BLaER1 treated with 17β-estradiol and CSF1 and Interleukin-3, amounts not matched to agents 10 nM and 100 nM (cell line): Measurements from ENCODE around the gene MOCOS.

Experiments used
- H3K27ac ChIP-seq, 11 experiments: shearing (Covaris generic); formaldehyde crosslinking; 2 replicates each; pipeline ENCODE4 v1.8.1; 2022
- H3K27me3 ChIP-seq, 11 experiments: shearing (Covaris generic); formaldehyde crosslinking; 2 replicates each; pipeline ENCODE4 v1.8.1; 2022
- H3K36me3 ChIP-seq, 11 experiments: shearing (Covaris generic); formaldehyde crosslinking; 2 replicates each; pipeline ENCODE4 v1.8.1; 2022
- H3K4me1 ChIP-seq, 10 experiments: shearing (Covaris generic); formaldehyde crosslinking; 2 replicates each; pipeline ENCODE4 v1.8.1; 2022
- H3K4me2 ChIP-seq, 11 experiments: shearing (Covaris generic); formaldehyde crosslinking; 2 replicates each; pipeline ENCODE4 v1.8.1; 2022
- H3K4me3 ChIP-seq, 10 experiments: shearing (Covaris generic); formaldehyde crosslinking; 2 replicates each; pipeline ENCODE4 v1.8.1; 2022
- H3K9ac ChIP-seq, 11 experiments: shearing (Covaris generic); formaldehyde crosslinking; 2 replicates each; pipeline ENCODE4 v1.8.1; 2022
- H3K9me3 ChIP-seq, 11 experiments: shearing (Covaris generic); formaldehyde crosslinking; replicated peaks in 1 of 11; 2 replicates each; pipeline ENCODE4 v1.8.1; 2022
- H4K20me1 ChIP-seq, 11 experiments: shearing (Covaris generic); formaldehyde crosslinking; 2 replicates each; pipeline ENCODE4 v1.8.1; 2022
- Cebpa-rat ChIP-seq, 11 experiments: shearing (Covaris generic); IDR thresholded peaks; 2 replicates each; pipeline ENCODE4 v1.8.1; 2022

The MOCOS gene

DNA sequence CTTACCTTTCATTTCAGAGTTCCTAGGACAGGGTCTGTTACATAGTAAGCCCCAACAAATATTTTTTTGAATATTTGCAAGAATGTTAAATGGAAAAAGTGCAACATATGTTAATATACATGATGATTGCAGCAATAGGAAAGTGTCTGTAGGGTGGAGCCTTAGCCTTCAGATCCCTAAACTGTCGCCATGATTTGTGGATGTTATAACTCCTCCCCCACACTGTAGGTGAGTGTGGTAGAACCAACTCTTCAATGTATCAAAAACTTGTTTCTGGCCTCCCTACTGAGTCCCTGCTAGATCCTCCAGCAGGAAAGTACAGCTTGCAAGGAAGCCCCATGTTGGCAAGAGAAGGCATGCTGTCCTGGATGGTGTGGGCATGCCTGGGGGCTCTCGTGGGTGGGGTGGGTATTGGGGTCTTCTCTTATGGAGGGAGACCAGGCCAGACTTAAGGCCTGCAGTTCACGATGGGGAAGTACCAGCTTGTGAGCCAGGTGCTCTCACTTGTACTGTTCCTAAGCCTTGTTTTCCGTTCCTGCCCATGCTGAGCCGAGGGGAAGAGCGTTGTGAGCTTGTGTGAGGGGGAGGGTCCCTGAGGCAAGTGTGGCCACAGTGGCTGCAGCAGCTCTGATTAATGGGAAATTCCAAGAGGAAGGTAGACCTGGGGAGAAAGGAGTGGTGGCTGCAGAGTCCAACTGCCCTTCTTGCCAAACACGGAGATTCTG, 121.6 kb downstream of the MOCOS start:
- no peak for TF ChIP-seq Cebpa-rat (IDR thresholded peaks at IDR 0.05)
- no peaks in the 10 kb centered on the region for H3K27me3 ChIP-seq
- H4K20me1 ChIP-seq = no peaks in the 10 kb centered on the region
- no peak overlapping the region for H3K27ac ChIP-seq
- H3K4me2 ChIP-seq = no peak overlapping the region
- H3K9ac ChIP-seq = no peak overlapping the region
- H3K4me3 ChIP-seq = no peak overlapping the region
- no peaks in the 10 kb centered on the region for H3K9me3 ChIP-seq
- H3K4me1 ChIP-seq = peaks cover 0 to under 1% (median 0%) of the 10 kb centered on the region in 10 experiments; a peak in 1 of 20 replicates
- H3K36me3 ChIP-seq = no peaks in the 10 kb centered on the region

DNA sequence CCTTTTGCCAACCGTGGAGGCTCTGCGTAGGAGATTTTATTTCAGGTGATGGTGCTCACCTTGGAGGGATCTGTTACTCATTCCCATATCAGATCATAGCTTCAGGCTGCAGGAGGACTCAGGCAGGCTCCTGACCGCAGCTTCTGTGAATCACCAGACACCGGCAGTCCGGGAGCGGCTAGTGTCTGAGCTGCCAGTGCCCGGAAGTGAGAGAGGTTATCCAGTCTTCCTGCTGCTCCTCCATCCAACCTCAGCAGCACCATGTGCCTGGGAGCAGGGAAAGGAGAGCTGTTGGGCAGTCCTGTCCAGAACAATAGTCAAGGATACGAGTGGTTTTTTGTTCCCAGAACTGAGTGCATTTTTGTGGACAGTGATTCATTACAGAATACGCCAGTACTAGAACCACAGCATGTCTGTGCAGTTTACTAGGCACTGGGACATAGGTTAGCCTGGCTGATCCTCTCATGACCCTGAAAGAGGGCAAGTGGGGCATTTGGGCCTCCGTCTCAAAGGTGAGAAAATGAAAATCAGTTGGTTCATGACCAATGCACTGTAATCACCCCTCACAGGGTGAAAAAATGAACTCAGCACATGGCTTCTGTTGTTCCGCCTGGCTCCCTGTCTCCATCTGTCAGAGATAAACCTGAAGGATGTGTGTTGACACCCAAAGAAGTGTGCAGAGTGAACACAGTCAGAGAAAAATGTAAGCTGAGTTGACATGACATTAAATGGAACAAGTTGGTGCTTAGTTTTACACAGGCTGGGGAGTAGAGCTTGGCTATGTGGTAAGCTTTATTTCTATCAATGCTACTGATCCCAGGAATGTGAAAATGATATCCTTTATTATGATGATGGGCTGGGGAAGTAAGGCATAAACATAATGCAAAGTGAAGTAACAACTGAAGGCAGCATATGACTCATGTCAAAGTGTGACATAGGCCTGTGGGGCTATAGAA, 122.4 kb downstream of the MOCOS start:
- Histone ChIP-seq H3K27ac (no peak overlapping the region), H3K36me3 (no peaks in the 10 kb centered on the region), H3K4me2 (no peak overlapping the region), H3K4me1 (peaks cover 2 to 9% (median 4%) of the 10 kb centered on the region in 10 experiments; a peak in 14 of 20 replicates), H3K9me3 (no peaks in the 10 kb centered on the region), H3K27me3 (no peaks in the 10 kb centered on the region), H3K9ac (no peak overlapping the region), H3K4me3 (no peak overlapping the region), H4K20me1 (no peaks in the 10 kb centered on the region)
- no peak for TF ChIP-seq Cebpa-rat (IDR thresholded peaks at IDR 0.05)

DNA sequence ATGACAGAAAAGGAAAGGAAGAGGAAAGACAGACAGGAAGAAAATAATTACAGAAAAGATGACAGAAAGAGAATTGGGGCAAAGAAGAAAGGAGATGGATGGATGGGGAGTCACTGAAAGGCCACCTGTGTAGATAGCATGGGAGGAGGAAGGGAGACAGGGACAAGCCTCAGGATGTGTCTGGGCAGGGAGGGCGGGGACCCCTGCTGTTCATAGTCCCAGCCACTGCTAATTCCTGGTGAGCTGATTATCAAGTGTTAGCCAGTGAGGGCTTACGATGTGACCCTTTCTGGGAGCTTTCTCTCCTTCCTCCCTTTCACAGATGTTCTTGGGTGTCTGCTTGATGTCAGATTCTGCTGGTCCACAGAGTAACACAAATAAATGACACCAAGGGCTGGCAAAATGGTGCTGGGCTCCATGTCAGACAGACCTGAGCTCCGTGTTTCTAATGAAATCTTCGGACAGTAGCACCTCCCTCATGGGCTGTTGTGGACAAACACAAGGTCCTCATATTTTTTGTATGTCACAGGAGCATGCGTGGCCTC, 123.8 kb downstream of the MOCOS start:
- Histone ChIP-seq H3K4me2 (no peak overlapping the region), H3K27me3 (no peaks in the 10 kb centered on the region), H3K4me3 (no peak overlapping the region), H3K36me3 (no peaks in the 10 kb centered on the region), H4K20me1 (no peaks in the 10 kb centered on the region), H3K9ac (no peak overlapping the region), H3K9me3 (no peaks in the 10 kb centered on the region), H3K27ac (no peak overlapping the region), H3K4me1 (peaks cover 7 to 21% (median 11%) of the 10 kb centered on the region in 10 experiments; a peak in 16 of 20 replicates)
- TF ChIP-seq Cebpa-rat (IDR thresholded peaks at IDR 0.05) = no peak

DNA sequence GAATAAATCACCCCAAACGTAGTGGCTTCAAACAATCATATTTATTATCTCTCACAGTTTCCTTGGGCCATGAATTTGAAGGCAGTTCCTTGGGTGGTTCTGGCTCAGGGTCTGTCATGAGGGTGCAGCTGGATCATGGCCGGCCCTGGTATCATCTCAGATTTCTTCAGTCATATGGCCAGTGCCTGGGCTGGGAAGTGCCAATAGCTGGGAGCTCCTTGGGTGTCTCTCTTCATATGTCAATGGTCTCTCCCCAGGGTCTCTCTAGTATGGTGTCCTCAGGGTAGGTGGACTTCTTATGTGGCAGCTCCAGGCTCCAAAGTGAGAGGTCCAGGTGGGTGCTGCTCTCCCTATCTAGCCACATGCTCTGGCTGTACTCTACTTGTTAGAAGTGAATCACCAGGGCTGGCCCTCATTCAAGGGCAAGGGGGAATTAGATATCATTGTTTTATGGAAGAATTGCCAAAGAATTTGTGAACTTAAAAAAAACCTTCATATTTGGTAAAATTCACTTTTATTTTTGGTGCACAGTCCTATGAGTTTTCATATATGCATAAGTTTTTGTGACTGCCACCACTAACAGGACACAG, 125.6 kb downstream of the MOCOS start:
- Histone ChIP-seq H4K20me1 (no peaks in the 10 kb centered on the region), H3K27ac (no peak overlapping the region), H3K4me3 (no peak overlapping the region), H3K9me3 (peaks cover 1 to 6% (median 4%) of the 10 kb centered on the region in 11 experiments; a peak in 21 of 22 replicates), H3K36me3 (no peaks in the 10 kb centered on the region), H3K27me3 (no peaks in the 10 kb centered on the region), H3K9ac (no peak overlapping the region), H3K4me1 (peaks cover 7 to 21% (median 11%) of the 10 kb centered on the region in 10 experiments; a peak in 16 of 20 replicates), H3K4me2 (no peak overlapping the region)
- no peak for TF ChIP-seq Cebpa-rat (IDR thresholded peaks at IDR 0.05)

DNA sequence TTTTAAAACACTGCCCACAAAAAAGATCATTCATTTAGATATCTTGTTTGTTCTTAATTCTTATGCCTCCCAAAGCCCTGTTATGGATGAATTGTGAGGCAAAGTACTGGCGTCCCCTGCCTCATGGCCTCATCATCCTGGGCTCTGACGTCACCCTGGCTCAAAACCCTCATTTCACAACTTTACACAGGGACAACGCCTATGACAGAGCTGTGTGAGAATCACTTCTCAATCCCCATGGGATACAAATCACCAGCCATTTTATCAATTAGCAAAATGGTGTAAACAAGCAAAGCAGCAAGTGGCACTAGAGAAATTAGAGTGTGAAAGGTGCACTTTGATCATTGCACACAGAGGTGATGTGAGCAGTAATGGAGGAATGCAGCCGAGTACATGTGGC, 126.8 kb downstream of the MOCOS start:
- Histone ChIP-seq H4K20me1 (no peaks in the 10 kb centered on the region), H3K36me3 (no peaks in the 10 kb centered on the region), H3K27ac (no peak overlapping the region), H3K4me3 (no peak overlapping the region), H3K9ac (no peak overlapping the region), H3K27me3 (no peaks in the 10 kb centered on the region), H3K4me1 (peaks cover 7 to 21% (median 11%) of the 10 kb centered on the region in 10 experiments; a peak in 16 of 20 replicates), H3K4me2 (no peak overlapping the region; a peak in 1 of 22 replicates), H3K9me3 (peaks cover 13 to 18% (median 16%) of the 10 kb centered on the region in 11 experiments)
- no peak for TF ChIP-seq Cebpa-rat (IDR thresholded peaks at IDR 0.05)

DNA sequence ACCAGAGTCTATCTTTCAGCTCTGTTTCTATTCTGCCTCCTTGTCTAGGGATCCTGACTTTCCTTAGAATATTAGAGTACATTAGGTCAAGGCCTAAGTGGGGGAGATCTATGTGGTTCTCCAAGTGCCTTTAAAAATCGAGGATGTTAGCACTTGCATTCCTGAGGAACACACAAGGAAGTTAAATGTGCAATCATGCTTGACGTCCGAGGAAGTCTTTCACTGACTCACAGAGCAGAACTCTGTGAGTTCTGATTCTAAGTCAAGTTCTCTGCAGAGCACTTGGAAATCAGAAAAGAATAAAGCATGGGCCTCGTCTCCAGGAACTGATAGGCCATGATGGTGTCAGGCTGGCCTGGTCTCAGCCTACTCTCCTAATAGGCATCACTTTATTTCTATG, 127.5 kb downstream of the MOCOS start:
- Histone ChIP-seq H3K27ac (no peak overlapping the region), H3K27me3 (no peaks in the 10 kb centered on the region), H4K20me1 (no peaks in the 10 kb centered on the region), H3K9me3 (peaks cover 17 to 24% (median 21%) of the 10 kb centered on the region in 11 experiments), H3K4me2 (peak overlapping the region in 9 of 11 experiments; percentile 1 to 44 (median 19); a peak in 10 of 22 replicates), H3K9ac (no peak overlapping the region), H3K4me1 (peaks cover 7 to 21% (median 11%) of the 10 kb centered on the region in 10 experiments; a peak in 16 of 20 replicates), H3K4me3 (no peak overlapping the region), H3K36me3 (no peaks in the 10 kb centered on the region)
- no peak for TF ChIP-seq Cebpa-rat (IDR thresholded peaks at IDR 0.05)

DNA sequence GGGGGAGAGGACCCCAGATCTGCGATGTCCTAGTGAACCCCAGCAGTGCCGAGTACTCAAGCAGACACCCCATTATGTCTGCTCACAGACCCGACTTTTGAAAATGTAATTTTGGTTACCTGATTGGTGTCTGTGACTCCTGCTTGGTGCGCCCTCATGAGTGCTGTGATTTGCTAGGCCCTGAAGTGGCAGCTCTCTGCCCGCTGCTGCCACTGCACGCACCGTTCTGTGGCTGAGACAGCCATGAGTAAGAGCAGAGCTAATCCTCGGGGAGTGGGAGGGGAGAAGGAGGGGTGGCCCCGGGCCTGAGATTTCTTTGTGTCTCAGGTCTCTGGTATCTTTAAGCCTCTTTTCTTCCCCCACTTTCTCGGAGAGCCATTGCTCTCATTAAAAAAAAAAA, 128.4 kb downstream of the MOCOS start:
- H3K27ac ChIP-seq = no peak overlapping the region
- no peaks in the 10 kb centered on the region for H3K36me3 ChIP-seq
- no peak overlapping the region for H3K9ac ChIP-seq
- H3K4me3 ChIP-seq = no peak overlapping the region
- no peaks in the 10 kb centered on the region for H3K27me3 ChIP-seq
- peaks cover 17 to 24% (median 21%) of the 10 kb centered on the region in 11 experiments for H3K9me3 ChIP-seq
- no peak for TF ChIP-seq Cebpa-rat (IDR thresholded peaks at IDR 0.05)
- H3K4me1 ChIP-seq = peaks cover 7 to 21% (median 11%) of the 10 kb centered on the region in 10 experiments; a peak in 16 of 20 replicates
- H4K20me1 ChIP-seq = no peaks in the 10 kb centered on the region
- 0 out of 22 replicates have a peak overlapping the region, but pooled peaks of 1 of the 11 experiments have one; percentile 42 for H3K4me2 ChIP-seq

DNA sequence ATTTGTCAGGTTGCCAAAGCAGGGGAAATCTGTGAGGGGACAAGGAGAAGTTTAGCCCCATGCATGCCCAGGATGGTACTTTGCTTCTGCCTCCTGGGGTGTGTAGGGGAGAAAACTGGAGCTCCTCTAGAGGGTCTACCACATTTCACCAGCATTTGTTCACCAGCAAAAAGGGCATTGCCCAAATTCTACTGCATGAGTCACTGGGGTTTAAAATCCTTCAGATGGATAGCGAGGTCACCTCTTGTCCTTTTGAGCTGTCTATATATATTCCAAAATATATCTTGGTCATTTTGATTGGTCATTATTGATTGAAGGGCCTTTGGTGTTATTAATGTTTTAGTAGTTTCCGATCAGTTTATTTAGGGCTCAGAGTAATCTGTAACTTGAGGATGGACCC, 128.9 kb downstream of the MOCOS start:
- no peak overlapping the region for H3K27ac ChIP-seq
- H3K4me3 ChIP-seq = no peak overlapping the region
- no peaks in the 10 kb centered on the region for H3K36me3 ChIP-seq
- no peak for TF ChIP-seq Cebpa-rat (IDR thresholded peaks at IDR 0.05)
- peaks cover 7 to 21% (median 11%) of the 10 kb centered on the region in 10 experiments; a peak in 16 of 20 replicates for H3K4me1 ChIP-seq
- H4K20me1 ChIP-seq = no peaks in the 10 kb centered on the region
- H3K9me3 ChIP-seq = peaks cover 17 to 24% (median 21%) of the 10 kb centered on the region in 11 experiments
- H3K4me2 ChIP-seq = no peak overlapping the region
- H3K9ac ChIP-seq = no peak overlapping the region
- no peaks in the 10 kb centered on the region for H3K27me3 ChIP-seq
